GM18867 (cell line): ENCODE data around the gene CALCR.
"Not testable (repeated sequence)": the region's sequence is repeated elsewhere in the genome, so short reads cannot be mapped to it uniquely, and the experiment has no call there.

Source experiments
- ATAC-seq: cut with Tn5 transposase; IDR thresholded peaks from one replicate; pipeline ENCODE4 v1.9.1; 2021; ENCODE audit warnings: mild to moderate bottlenecking, moderate library complexity; ENCODE audit not compliant: unreplicated experiment

The CALCR gene

GRCh38 chr7:93562106-93562505, 12.4 kb downstream of the CALCR start:
- no peak for ATAC-seq

- ATAC-seq: no peak
Measured at GRCh38 chr7:93559639-93560491, 14.7 kb downstream of the CALCR start.

DNA sequence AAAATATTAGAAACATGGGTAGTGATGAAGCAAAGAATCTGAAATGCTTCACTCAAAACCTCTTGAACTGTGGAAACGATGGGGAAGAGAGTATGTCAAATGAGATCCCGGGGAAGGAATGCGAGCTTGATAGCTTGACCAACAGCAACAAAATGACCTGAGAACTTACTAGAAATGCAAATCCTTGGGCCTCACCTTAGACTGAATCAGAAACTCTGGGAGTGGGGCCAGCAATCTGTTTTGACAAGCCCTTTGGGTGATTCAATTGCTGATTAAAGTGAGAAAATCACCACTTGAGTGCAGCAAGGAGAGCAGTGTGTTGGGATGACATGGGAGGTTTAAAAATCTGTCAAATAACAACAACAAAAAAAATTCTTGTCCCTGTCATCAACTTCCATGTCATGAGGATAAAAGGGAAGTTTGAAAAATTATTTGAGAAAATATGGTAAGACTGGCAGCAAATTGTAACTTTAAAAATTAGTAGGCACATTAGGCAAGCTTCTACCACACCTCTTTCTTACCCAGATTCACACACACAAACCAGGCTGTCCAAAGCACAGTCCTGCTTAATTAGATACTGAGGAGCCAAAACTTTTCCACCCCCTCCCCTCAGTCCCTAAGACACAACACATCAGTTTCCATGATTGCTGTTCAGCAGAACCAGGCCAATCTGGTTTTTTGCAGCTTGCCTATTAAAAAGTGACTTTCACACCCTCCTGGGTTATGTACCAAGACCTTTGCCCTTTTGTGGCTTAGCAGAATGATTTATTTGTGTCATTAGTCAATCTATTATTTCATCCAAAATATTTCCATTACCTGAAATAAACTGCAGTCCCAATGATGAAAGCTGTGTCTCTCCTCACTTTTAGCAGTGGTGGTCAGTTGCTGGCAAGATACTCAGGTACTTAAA, 15.6 kb downstream of the CALCR start:
- no peak for ATAC-seq

GRCh38 chr7:93551931-93552330, 22.6 kb downstream of the CALCR start:
- ATAC-seq: no peak

DNA sequence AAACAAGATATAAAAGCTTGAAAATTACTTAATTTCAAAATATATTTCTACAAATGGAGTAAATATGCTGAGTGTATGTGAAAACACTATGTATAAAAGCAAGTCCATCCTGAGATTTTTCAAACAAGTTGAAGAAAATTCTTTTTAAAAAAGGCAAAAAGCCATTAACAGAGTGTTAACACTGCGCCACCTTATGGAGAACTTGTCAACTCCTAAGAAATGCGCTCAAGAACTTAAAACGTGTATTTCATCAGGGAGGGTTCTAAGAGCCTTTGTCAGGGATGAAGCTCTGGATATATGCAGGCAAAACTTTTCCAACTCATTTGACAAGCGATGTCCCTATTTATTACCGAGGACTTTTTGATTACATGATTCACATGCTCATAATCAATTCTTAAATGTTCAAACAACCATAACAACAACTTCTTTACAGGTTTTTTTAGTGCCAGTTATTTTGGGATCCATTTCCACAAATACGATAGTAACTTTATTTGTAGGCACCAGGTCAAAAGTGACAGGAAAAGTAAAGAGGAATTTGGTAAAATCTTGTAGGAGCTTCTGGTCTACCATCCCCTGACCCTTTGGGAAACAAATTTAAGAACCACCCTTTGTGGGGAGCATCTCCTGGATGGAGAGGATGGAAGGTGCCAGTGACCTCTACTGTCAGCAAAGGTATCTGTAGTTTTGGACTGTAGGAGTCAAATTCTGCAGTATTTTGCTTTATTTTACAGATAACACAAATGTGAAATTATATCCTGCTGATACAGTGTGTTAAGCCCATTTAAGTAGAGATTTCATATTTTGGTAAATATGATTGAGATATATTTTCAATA, 23.2 kb downstream of the CALCR start:
- ATAC-seq: peak; percentile 64

DNA sequence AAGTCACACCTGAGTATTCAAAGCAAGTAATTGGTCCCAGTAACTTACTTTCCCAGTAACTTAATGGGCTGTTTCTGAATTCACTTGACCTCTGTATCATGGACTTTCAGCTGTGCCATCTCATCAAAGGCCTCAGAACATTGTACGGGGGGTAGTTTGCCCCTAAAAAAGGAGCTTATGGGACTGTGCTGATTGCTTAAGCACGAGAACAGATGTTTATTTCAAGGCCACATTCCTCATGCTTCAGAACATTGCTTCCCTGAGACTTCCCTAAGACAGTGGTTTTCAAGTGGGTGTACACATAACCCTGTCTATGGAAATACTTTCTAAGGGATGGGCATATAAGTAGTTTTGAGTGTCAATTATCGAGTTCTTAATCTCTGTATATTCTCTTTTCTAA, 26.8 kb downstream of the CALCR start:
- no peak for ATAC-seq

- no peak for ATAC-seq
Measured at GRCh38 chr7:93544691-93545090, 29.8 kb downstream of the CALCR start.

GRCh38 chr7:93538061-93538460, 36.5 kb downstream of the CALCR start:
- ATAC-seq: no peak

- ATAC-seq: no peak
Measured at GRCh38 chr7:93535616-93536015, 38.9 kb downstream of the CALCR start.

GRCh38 chr7:93530701-93531100, 43.8 kb downstream of the CALCR start:
- ATAC-seq: no peak

GRCh38 chr7:93516834-93517233, 57.7 kb downstream of the CALCR start:
- ATAC-seq: no peak

- ATAC-seq: no peak
Measured at GRCh38 chr7:93515144-93515543, 59.4 kb downstream of the CALCR start.

- no peak for ATAC-seq
Measured at GRCh38 chr7:93509303-93509702, 65.2 kb downstream of the CALCR start.

DNA sequence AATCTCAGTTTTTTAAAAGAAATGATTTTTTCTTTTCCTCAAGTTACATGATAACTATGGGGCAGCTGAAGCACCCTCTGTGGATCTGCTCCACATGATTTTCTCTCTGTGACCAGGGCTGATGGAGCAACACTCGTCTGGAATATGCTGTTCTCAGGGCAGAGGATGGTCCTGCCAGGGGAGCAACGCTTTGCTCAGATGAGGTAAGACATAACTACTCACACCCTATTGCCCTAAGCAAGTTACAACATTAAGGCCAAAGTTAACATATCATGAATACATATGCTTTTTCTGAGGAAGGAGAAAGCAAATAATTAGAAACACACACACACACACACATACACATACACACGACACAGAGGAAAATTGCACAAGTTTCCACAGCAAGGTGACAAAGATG, 71.4 kb downstream of the CALCR start:
- ATAC-seq: no peak

DNA sequence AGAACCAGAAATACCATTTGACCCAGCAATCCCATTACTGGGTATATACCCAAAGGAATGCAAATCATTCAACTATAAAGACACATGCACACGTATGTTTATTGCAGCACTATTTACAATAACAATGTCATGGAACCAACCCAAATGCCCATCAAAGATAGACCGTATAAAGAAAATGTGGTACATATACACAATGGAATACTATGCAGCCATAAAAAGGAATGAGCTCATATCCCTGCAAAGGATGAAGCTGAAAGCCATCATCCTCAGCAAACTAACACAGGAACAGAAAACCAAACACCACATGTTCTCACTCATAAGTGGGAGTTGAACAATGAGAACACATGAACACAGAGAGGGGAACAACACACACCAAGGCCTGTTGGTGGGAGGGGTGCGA, 82.7 kb downstream of the CALCR start:
- ATAC-seq: not testable (repeated sequence)

- no peak for ATAC-seq
Measured at GRCh38 chr7:93476491-93477344, 97.8 kb downstream of the CALCR start.

GRCh38 chr7:93475811-93476210, 98.7 kb downstream of the CALCR start:
- no peak for ATAC-seq

GRCh38 chr7:93471456-93471855, 103.1 kb downstream of the CALCR start:
- no peak for ATAC-seq

GRCh38 chr7:93463764-93464163, 110.8 kb downstream of the CALCR start:
- ATAC-seq: no peak

DNA sequence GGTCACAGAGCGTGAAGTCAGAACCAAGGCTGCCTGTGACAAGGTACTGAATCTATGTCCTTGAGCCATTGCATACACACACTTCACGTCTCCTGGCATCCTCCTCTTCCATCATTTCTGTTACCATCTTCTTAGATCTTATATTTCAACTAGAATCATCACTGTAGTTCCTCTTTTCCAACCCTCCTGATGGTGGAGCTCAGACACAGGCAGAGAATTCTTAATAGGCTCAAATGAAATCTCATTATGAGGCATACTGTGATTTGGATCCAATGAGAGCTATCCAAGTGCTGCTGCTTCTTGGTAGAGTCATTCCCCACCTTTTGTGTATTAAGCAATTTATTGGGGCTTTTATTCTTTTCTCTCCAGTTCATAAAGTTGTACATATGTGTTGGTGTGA, 113.2 kb downstream of the CALCR start:
- no peak for ATAC-seq
